Activated CD4-positive, CD25-positive, alpha-beta regulatory T cell treated with anti-CD3 and anti-CD28 coated beads, Interleukin-2, amount 50 U/mL, for 16 hours (primary cell): ENCODE results near the gene GNB5.
"Not testable (repeated sequence)": the region's sequence is repeated elsewhere in the genome, so short reads cannot be mapped to it uniquely, and the experiment has no call there.

Source experiments
- DNase-seq: peaks from one replicate; pipeline ENCODE4 v3.0.0-alpha.2; 2020; ENCODE audit warnings: low read depth, low spot score

GNB5 gene

DNA sequence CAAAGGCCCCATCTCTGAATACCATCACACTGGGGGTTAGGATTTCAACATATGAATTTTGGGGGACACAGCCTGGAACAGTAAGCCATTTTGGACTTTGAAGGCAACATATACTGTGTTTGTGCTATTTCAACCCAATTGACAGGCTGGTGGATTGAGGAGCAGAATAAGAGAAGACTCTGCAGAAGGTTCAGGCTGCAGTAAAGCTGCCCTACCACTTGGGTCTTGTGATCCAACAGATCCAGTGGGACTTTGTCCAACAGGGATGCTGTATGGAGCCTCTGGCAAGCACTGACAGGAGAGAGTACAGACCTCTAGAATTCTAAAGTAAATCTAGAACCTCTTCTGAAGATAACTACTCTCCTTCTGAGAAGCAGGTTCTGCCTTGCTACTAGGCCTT is 77.5 kb downstream of the GNB5 start:
- DNase-seq, result no peak

DNA sequence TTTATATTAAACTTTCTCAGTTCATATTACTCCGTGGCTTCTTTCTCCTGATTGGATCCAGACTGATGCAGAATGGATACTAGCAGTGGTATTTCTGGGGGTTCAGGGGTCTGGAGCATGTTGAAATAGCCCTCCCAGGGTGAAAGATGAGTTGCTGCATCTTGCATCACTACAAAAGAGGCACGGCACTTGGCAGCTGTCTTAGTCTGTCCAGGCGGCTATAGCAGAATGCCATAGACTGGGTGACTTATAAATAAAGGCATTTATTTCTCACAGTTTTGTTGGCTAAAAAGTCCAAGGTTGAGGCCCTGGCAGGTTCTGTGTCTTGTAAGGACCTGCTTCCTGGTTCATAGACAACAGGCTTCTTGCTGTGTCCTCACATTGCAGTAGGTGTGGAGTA is 78.0 kb downstream of the GNB5 start:
- DNase-seq, result no peak

DNA sequence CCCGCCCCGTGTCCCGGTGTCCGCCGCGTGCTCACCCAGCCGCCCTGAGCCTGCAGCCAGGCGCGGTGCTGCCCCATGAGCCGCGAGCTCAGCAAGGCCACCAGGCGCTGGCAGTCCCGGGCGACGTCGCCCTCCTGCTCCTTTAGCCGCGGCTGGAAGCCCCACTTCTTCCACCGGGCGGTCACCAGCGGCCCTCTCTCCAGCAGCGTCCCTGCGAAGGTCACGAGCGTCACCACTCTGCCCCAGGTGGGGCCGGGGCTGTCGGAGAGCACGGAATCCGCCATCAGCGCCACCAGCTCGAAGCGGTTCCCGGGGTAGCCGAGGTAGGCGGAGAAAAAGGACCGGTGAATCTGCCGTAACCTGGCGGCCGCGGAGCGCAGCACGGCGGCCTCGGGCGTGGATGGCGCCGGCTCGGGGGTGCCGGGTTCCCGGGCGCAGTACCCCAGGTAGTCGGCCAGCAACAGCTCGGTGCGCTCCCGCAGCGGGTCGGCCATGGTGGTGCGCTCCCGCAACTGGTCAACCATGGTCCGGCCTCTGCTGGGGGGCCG is 78.9 kb downstream of the GNB5 start:
- DNase-seq, result no peak

DNA sequence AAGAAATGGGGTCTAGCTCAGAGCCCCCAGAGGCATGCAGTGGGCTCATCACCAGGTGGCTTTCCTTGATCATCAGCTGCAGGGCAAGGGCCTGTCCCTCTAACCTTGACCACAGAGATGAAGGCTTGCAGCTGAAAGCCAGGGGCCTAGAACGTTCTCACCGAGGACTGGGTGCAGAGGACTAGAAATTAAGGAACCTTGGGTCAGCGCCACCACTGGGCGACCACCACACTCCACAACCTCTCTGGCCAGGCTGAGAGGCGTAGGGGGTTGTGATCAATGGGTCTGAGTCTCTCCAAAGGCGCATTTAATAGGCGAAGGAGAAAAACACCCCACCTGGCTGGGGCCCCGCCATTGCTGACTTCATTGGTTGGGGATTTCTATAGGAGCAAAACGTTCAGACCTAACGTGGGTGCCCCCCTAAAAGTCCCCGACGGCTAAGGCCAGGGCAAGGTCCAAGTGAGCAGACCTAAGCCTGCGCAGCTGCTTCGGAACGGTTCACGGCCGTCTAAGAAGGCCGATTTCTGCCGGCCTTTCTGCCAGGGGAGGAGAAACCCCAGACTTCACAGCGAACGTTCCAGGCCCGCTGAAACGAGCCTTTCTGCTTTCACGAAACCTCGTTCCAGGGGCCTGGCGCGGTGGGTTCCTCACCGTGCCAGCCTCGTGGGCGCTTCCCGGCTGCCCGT is 79.5 kb downstream of the GNB5 start:
- no peak for DNase-seq

DNA sequence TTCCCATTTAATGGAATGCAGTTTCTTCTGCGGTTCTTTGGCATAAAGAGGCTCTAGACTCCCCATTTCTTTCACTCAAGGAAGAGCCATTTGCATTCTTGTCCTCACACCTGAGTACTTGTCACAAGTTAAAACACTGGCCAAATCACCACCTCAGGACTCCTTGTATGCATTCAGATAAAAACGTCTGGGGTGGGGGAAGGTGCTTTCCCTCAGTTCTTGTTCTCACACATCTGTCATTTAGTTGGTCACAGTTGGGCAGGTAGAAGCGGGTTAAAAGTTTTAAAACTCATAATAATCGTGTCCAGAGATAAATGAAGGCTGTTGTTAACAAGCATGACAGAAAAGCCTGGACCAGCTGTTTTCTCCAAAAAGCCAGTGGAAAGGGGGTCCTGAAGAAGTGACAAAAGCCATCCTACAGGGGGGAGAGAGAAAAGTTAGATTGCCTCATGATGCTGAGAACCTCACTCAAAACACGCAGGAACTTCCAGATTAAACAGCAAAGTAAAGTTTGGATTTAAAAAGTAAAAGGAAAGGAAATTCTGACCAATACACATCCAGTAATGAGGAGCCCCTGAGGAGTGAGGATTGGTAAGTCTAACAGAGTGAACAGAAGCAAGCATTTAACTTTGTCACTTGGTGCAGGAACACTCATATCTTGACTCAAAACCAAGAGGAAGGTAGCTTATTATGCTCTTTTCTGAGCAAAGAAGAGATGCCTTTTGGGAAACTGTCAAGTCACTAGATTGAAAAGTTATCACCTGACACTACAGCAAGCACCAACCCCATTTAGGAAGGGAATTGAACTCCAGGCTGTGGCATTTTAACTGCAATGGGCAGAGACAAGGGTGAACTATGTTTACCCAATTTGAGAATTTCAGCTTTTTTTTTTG is 81.4 kb downstream of the GNB5 start:
- DNase-seq, result no peak

DNA sequence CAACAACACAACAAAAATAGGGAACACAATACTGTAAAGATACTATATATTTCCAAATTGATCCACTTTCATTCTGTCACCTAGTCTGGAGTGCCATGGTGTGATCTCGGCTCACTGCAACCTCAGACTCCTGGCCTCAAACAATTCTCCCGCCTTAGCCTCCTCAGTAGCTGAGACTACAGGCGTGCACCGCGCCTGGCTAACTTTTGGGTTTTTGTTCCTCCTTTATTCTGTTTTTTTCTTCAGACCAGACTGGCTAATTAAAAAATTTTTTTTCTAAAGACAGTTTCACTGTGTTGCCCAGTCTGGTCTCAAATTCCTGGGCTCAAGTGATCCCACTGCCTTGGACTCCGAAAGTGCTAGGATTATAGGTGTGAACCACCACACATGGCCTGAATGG is 84.0 kb downstream of the GNB5 start:
- DNase-seq, result no peak

DNA sequence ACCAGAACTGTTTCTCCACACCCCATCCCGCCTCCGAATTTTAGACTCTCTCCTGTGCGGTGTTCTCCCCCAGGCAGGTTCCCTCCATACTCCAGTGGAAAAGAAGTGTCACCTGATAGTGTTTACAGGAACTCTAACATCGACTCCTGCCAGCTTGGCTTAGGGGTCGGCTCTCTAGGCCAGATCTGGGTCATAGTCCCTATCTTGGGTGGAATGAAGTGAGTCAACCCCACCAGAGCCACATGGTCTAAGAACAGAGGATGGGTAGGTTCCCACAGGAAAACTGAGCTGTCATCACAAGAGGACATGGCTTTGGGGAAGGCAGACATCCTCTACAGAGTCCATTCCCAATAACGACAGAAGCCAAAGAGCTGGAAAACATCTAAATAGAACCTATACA is 84.6 kb downstream of the GNB5 start:
- DNase-seq, result no peak

DNA sequence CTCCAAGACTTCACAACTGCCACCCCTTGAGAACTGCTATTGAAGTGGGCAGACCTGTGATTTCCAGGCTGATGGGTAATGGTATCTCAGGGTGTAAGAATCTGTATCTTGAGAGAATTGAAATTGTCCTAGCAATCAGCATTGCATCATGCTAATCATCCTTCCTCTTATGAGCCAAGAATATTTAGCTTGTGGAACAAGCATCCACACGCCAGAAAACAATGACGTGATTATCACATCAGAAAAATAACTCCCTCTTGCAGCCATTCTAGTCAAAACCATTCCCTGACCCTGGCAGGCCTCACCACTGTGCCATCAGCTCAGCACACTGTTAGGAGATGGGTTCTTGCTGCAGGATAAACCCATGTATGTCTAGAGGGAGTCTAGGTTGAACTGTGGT is 85.3 kb downstream of the GNB5 start:
- DNase-seq, result no peak

DNA sequence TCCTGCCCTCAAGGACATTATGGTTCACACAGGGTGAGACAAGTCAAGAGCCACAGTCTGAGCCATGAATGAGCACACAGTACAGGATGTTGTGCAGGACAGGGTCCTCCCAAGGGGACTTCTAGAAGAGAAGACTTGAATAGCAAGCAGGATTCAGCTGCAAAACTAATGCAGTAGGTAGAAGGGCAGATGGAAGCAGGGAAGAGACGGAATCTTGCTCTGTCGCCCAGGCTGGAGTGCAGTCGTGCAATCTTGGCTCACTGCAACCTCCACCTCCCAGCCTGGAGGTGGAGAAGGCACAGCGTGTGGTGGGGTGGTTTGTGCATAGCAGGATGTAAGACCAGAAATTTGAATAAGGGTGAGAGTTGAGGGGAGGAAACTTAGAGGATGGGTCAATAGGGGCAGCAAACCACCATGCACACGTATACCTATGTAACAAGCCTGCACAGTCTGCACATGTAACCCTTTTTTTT is 86.6 kb downstream of the GNB5 start:
- DNase-seq, result no peak

DNA sequence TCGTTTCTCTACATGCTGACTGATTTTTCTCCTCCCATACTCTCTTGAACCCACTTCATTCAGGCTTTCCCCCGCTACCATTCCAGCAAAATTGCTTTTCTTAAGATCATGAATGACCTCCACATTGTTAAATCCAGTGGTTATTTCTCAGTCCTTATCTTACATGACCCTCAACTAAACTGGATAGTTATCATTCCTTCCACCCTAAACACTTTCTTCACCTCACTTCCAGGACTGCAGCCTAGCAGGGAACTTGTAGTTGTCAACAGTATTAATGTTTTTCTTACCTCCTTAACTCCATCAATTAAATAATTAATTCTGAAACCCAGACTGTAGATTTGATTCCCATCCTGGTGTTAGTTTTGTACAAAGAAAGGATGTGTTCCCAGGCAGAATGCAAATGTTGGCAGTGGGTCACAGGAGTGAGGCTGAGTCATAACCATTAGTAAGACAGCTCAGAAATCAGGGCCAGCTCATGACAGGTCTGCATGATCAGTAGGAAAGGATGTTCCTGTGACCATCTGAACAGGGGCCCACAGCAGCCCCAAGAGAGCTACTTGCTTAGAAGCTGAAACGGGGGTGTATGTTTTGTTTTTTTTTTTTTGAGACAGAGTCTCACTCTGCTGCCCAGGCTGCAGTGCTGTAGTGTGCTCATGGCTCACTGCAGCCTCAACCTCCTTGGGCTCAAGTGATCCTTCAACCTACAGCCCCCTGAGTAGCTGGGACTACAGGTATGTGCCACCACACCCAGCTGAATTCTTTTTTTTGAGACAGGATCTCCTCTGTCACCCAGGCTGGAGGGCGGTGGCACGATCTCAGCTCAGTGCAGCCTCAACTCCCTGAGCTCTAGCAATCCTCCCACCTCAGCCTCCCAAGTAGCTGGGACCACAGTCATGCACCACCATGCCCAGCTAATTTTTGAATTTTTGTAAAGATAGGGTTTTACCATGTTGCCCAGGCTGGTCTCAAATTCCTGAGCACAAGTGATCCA is 87.7 kb downstream of the GNB5 start:
- DNase-seq, result no peak

DNA sequence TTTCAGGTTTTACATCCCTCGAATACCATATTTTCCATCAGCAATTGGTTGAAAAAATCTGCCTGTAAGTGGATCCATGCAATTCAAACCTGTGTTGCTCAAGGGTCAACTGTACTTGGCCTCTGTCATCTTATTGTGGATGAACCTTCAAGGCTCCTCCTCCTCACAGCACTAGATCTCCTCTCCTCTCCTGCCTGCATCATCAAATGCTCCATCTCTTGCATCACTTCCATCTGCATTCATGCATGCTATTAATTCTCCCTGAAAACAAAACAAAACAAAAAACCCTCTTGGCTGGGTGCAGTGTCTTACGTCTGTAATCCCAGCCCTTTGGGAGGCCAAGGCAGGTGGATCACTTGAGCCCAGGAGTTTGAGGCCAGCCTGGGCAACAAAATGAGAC is 88.7 kb downstream of the GNB5 start:
- DNase-seq, result no peak

DNA sequence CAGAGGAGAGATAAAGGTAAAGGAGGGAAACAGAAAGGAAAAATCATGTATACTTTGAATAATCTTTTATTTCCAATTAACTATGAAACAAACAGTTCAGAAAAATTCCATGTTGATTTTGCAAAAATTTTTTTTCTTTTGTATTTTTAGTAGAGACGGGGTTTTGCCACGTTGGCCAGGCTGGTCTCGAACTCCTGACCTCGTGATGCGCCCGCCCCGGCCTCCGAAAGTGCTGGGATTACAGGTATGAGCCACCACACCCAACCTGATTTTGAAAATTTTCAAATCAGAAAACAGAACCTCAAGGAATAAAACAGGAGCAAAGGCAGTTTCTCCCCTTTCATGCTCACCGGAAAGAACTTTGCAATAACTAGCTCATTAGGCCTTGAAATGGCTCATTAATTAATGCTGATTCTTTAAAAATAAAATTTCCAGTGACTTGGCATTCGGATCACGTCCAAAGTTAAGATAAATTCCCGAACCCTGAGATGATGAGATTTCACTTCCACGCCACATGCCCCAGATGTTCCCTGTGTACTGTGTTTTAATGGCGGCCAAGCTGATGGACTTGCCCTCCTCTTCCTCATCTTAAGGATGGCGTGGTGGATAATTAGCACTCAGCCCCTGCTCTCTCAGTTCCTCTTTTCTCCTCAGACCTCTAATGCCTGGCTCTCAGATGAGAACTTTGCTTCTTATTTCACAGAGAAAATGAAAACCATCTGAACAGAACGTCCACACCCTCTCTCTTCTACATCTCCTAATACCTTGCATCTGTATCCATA is 89.5 kb downstream of the GNB5 start:
- DNase-seq, result no peak

DNA sequence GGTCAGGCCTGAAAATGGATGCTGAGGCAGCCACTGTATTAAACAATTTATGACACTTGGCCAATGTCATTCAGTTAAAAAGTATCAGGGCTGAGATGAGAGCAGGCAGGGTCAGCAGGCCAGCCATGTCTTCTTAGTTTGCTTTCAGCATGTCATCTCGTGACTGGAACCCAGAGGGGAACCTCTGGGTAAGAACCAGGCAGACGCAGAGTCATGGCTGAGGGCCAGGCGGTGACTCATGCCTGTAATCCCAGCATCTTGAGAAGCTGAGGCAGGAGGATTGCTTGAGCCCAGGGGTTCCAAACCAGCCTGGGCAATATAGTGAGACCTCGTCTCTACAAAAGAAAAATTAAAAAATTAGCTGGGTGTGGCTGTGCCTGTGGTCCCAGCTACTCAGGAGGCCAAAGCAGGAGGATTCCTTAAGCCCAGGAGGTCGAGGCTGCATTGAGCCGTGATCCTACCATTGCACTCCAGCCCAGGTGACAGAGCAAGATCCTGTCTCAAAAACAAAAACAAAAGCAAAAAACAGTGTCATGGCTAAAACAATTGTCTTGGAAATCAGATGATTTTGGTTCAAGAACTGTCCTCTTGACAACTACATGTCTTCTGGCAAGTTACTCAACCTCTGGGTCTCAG is 90.3 kb downstream of the GNB5 start:
- DNase-seq, result no peak

DNA sequence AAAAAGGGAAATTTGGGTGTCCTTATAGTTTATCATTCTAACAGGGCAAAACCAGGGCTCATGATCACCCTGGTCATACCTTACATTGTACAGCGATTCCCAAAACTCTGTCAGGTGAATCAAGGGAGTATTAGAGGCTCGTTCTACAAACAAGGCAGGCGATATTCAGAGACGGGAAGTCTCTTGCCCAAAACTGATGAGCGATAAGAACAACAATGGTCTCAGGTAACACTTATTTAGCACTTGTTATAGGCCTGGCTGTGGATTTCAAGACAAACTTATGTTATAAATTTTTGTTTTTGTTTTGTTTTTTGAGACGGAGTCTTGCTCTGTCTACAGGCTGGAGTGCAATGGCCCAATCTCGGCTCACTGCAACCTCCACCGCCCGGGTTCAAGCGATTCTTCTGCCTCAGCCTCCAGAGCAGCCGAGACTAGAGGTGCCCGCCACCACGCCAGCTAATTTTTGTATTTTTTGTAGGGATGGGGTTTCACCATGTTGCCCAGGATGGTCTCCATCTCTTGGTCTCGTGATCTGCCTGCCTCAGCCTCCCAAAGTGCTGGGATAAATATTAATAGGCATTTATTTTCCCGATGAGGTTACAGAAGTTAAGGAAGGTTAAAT is 91.4 kb downstream of the GNB5 start:
- DNase-seq, result no peak

DNA sequence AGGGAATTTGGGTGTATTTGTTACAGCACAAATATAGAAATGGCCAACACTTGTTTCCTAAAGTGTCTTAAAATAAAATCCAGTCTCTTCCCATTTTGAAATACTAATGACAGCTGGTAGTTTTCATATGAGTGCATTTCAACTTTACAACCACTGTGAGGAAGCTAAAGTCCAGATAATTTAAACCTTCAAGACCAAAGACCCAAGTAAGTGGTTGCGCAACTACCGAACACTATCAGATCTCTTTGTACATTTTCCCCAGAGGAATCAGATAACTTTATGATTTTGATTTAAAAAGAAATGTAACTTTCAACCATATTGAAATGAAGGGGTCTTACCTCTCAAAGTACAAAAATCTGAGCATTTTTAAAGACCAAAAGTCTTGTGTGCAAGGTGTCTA is 92.9 kb downstream of the GNB5 start:
- DNase-seq, result no peak

DNA sequence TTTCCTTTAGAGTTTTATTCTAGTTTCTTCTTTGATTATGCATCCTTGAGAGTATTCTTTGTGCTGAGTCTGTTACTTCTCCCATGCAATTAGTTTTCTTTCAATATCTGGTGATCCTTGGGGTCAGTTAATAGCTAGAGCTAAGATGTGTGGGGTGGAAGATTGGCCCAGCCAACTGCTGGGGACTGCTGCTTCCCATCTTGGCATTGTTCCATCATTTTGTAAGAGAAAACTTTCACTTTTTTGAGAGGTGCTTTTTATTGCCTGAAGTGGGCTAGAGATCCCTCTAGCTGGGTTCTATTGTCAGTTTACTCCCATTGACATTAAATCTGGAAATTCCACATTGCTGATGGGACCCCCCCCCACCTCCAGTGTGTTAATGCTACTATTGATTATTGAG is 94.0 kb downstream of the GNB5 start:
- DNase-seq, result no peak

DNA sequence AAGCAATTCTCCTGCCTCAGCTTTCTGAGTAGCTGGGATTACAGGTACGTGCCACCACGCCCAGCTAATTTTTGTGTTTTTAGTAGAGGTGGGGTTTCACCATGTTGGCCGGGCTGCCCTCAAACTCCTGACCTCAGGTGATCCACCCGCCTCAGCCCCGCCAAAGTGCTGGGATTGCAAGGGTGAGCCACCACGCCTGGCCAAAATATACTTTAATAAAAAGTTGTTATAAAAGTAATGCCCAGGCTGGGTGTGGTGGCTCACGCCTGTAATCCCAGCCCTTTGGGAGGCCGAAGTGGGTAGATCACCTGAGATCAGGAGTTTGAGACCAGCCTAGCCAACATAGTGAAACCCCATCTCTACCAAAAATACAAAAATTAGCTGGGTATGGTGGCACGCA is 94.7 kb downstream of the GNB5 start:
- not testable (repeated sequence) for DNase-seq

DNA sequence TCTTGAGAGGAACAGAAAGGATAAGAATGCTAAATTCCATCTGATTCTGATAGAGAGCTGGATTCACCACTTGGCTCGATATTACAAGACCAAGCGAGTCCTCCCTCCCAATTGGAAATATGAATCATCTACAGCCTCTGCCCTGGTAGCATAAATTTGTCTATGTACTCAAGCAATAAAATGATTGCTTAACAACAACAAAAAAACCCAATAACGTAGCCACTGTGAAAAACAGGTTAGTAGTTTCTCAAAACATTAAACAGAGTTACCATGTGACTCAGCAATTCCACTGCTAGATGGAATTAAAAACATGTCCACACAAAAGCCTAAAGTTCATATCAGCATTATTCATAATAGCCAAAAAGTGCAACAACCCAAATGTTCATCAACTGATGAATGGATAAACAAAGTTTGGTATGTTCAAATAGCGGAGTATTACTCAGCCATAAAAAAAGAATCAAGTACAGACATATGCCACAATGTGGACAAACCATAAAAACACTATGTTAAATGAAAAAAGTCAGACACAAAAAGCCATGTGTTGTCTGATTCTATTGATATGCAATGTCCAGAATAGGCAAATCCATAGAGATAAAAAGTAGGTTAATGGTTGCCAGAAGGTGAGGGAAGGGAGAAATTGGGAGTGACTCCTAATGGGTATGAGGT is 95.5 kb downstream of the GNB5 start:
- DNase-seq, result no peak
